IMR-90 (cell line): ENCODE results near the gene TMUB2.

ENCODE experiments used
- BHLHE40 ChIP-seq: fragments of 150-350 bp; IDR thresholded peaks from 2 replicates; pipeline ENCODE4 v1.6.1; 2016; ENCODE audit warnings: mild to moderate bottlenecking, low read depth, low read length
- CEBPB ChIP-seq: IDR thresholded peaks from 2 replicates; pipeline ENCODE4 v1.6.1; 2012; ENCODE audit warnings: low read depth, low read length, improper control_type of control experiment
- CTCF ChIP-seq: conservative IDR thresholded peaks from 2 replicates; pipeline ENCODE4 v1.5.1; 2012; ENCODE audit warnings: mild to moderate bottlenecking, low read depth, low read length, improper control_type of control experiment
- MAFK ChIP-seq: IDR thresholded peaks from 2 replicates; pipeline ENCODE4 v1.6.1; 2012; ENCODE audit warnings: low read depth, low read length, improper control_type of control experiment
- MAZ ChIP-seq: IDR thresholded peaks from 2 replicates; pipeline ENCODE4 v1.6.1; 2012; ENCODE audit warnings: low read depth, mild to moderate bottlenecking, low read length, improper control_type of control experiment, moderate library complexity, borderline replicate concordance
- MXI1 ChIP-seq: IDR thresholded peaks from 2 replicates; pipeline ENCODE4 v1.6.1; 2012; ENCODE audit warnings: low read depth, mild to moderate bottlenecking, low read length, moderate library complexity, borderline replicate concordance
- NFE2L2 ChIP-seq: fragments of 150-350 bp; IDR thresholded peaks from 2 replicates; pipeline ENCODE4 v1.6.1; 2016; ENCODE audit warnings: low read depth, mild to moderate bottlenecking, low read length
- POLR2A ChIP-seq: IDR thresholded peaks from 2 replicates; pipeline ENCODE4 v1.6.1; 2012; ENCODE audit warnings: mild to moderate bottlenecking, low read depth, low read length
- RAD21 ChIP-seq: IDR thresholded peaks from 2 replicates; pipeline ENCODE4 v1.6.1; 2012; ENCODE audit warnings: low read length, improper control_type of control experiment
- RCOR1 ChIP-seq: IDR thresholded peaks from 2 replicates; pipeline ENCODE4 v1.6.1; 2012; ENCODE audit warnings: mild to moderate bottlenecking, low read length, improper control_type of control experiment; ENCODE audit not compliant: insufficient replicate concordance
- RFX5 ChIP-seq: IDR thresholded peaks from 2 replicates; pipeline ENCODE4 v1.8.0; 2012; ENCODE audit warnings: low read depth, mild to moderate bottlenecking, low read length, moderate library complexity
- SMC3 ChIP-seq: fragments of 150-350 bp; IDR thresholded peaks from 2 replicates; pipeline ENCODE4 v1.6.1; 2016; ENCODE audit warnings: low read depth, mild to moderate bottlenecking, antibody characterized with exemption, low read length, moderate library complexity
- USF2 ChIP-seq: fragments of 150-350 bp; IDR thresholded peaks from 2 replicates; pipeline ENCODE4 v1.6.1; 2017; ENCODE audit warnings: mild to moderate bottlenecking, antibody characterized with exemption, low read length, low read depth

- TF ChIP-seq CTCF (no peak), BHLHE40 (no peak), POLR2A (peak; percentile 79), MAFK (no peak), RAD21 (no peak), SMC3 (no peak), RCOR1 (no peak), USF2 (no peak), NFE2L2 (no peak), MXI1 (peak; percentile 58; the same call in 1 of the 2 replicates), CEBPB (no peak), MAZ (peak; percentile 82), RFX5 (no peak)
These were observed 13.0 kb downstream of the TMUB2 start, which contains the start of gene ATXN7L3 for GRCh38 chr17:44199553-44200477.
